ENCODE data around the gene CEP170.

Gene CEP170

GRCh38 chr1:243288062-243288461, 33.0 kb upstream of the CEP170 start:
- CTCF ChIA-PET: interaction anchor here (0.7 kb wide), 1 partner anchor 123 kb away, joined by 3 read pairs; no protein-coding TSS in a partner anchor
- H3K36me3 ChIP-seq (ENCODE audit: control insufficient read depth in 2 of 2, insufficient read depth in 1 of 2, low read length in 2 of 2): peaks cover 4 to 47% of the 10 kb centered on the region in 2 experiments; a peak in 2 of 3 replicates
- POLR2A ChIA-PET: no interaction called here
- peak; percentile 68; the same call in 1 of the 2 replicates for TF ChIP-seq ZNF121 (tag by site-specific recombination; IDR thresholded peaks at IDR 0.05)
- TF ChIP-seq ZNF555 (tag by site-specific recombination; conservative IDR thresholded peaks at IDR 0.05): no peak
- no peak overlapping the region for H3K27ac ChIP-seq (ENCODE audit: extremely low read depth, low read depth, low read length)
- H3K4me1 ChIP-seq (ENCODE audit: control insufficient read depth, insufficient read depth, low read length): no peaks in the 10 kb centered on the region
- no peak overlapping the region for H3K4me3 ChIP-seq (ENCODE audit: low read depth, low read length)
- no peaks in the 10 kb centered on the region for H3K9me3 ChIP-seq (ENCODE audit: control insufficient read depth, insufficient read depth, low read depth, low read length)

- no peak overlapping the region for H3K27ac ChIP-seq (ENCODE audit: extremely low read depth, low read depth, low read length)
- H3K4me3 ChIP-seq (ENCODE audit: low read depth, low read length): no peak overlapping the region
- H3K9me3 ChIP-seq (ENCODE audit: control insufficient read depth, insufficient read depth, low read depth, low read length): no peaks in the 10 kb centered on the region
- CTCF ChIA-PET: interaction anchor here (0.7 kb wide), 1 partner anchor 123 kb away, joined by 3 read pairs; no protein-coding TSS in a partner anchor
- no peak for TF ChIP-seq GLI4 (tag by site-specific recombination; IDR thresholded peaks at IDR 0.05)
- TF ChIP-seq ZFP3 (tag by site-specific recombination; IDR thresholded peaks at IDR 0.05; ENCODE audit: low read depth): no peak
- no peak for TF ChIP-seq ZNF704 (tag by site-specific recombination; IDR thresholded peaks at IDR 0.05)
- TF ChIP-seq ZNF157 (tag by site-specific recombination; IDR thresholded peaks at IDR 0.05): no peak
- no peak for TF ChIP-seq ZNF292 (tag by site-specific recombination; IDR thresholded peaks at IDR 0.05; ENCODE audit: borderline replicate concordance, low read depth)
- no peak for TF ChIP-seq HOXC10 (CRISPR knock-in tag; IDR thresholded peaks at IDR 0.05)
- TF ChIP-seq ZNF223 (tag by site-specific recombination; IDR thresholded peaks at IDR 0.05): no peak
- no peak for TF ChIP-seq ZNF645 (tag by site-specific recombination; IDR thresholded peaks at IDR 0.05)
- no peak for TF ChIP-seq ZNF140 (tag by site-specific recombination; IDR thresholded peaks at IDR 0.05)
- TF ChIP-seq PRDM2 (tag by site-specific recombination; IDR thresholded peaks at IDR 0.05; ENCODE audit: borderline replicate concordance): no peak
- no peak for TF ChIP-seq ZNF777 (tag by site-specific recombination; IDR thresholded peaks at IDR 0.05; ENCODE audit: borderline replicate concordance)
- TF ChIP-seq ZNF654 (tag by site-specific recombination; IDR thresholded peaks at IDR 0.05; ENCODE audit: low read depth): no peak
- TF ChIP-seq HOXD13 (CRISPR knock-in tag; IDR thresholded peaks at IDR 0.05; ENCODE audit: borderline replicate concordance): no peak
- no peak for TF ChIP-seq ZNF48 (tag by site-specific recombination; IDR thresholded peaks at IDR 0.05)
- TF ChIP-seq YY1 (tag by site-specific recombination; IDR thresholded peaks at IDR 0.05): no peak
- H3K36me3 ChIP-seq (ENCODE audit: control insufficient read depth in 2 of 2, insufficient read depth in 1 of 2, low read length in 2 of 2): peaks cover 8 to 43% of the 10 kb centered on the region in 2 experiments; a peak in 2 of 3 replicates
- POLR2A ChIA-PET: no interaction called here
- no peaks in the 10 kb centered on the region for H3K4me1 ChIP-seq (ENCODE audit: control insufficient read depth, insufficient read depth, low read length)
These were observed 32.6 kb upstream of the CEP170 start for GRCh38 chr1:243287652-243288051.
